ENCODE results near the gene SHMT1.
"Not testable (repeated sequence)": the region's sequence is repeated elsewhere in the genome, so short reads cannot be mapped to it uniquely, and the experiment has no call there.

SHMT1 gene

GRCh38 chr17:18344021-18344420, 19.3 kb downstream of the SHMT1 start:
- in situ Hi-C loops (cut with MboI; ENCODE audit: low sequenced_read_pairs, unreplicated experiment) = no loop called here
- TF ChIP-seq, protein P1, sequence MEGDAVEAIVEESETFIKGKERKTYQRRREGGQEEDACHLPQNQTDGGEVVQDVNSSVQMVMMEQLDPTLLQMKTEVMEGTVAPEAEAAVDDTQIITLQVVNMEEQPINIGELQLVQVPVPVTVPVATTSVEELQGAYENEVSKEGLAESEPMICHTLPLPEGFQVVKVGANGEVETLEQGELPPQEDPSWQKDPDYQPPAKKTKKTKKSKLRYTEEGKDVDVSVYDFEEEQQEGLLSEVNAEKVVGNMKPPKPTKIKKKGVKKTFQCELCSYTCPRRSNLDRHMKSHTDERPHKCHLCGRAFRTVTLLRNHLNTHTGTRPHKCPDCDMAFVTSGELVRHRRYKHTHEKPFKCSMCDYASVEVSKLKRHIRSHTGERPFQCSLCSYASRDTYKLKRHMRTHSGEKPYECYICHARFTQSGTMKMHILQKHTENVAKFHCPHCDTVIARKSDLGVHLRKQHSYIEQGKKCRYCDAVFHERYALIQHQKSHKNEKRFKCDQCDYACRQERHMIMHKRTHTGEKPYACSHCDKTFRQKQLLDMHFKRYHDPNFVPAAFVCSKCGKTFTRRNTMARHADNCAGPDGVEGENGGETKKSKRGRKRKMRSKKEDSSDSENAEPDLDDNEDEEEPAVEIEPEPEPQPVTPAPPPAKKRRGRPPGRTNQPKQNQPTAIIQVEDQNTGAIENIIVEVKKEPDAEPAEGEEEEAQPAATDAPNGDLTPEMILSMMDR (IDR thresholded peaks at IDR 0.05; ENCODE audit: borderline replicate concordance, control extremely low read depth, extremely low read depth, insufficient read depth, missing control alignments) = no peak
- DNase-seq (ENCODE audit: low spot score) = no peak

GRCh38 chr17:18339933-18340332, 23.4 kb downstream of the SHMT1 start:
- no peak for DNase-seq (ENCODE audit: low spot score)
- in situ Hi-C loops (cut with MboI; ENCODE audit: low sequenced_read_pairs, unreplicated experiment) = no loop called here
- TF ChIP-seq, protein P1 (IDR thresholded peaks at IDR 0.05; ENCODE audit: borderline replicate concordance, control extremely low read depth, extremely low read depth, insufficient read depth, missing control alignments) = no peak

- DNase-seq (ENCODE audit: low spot score); in situ Hi-C loops (cut with MboI; ENCODE audit: low sequenced_read_pairs, unreplicated experiment): not testable (repeated sequence)
These were observed 25.2 kb downstream of the SHMT1 start for GRCh38 chr17:18338158-18338557.

- in situ Hi-C loops (cut with MboI; ENCODE audit: low sequenced_read_pairs, unreplicated experiment) = no loop called here
These were observed 30.4 kb downstream of the SHMT1 start for GRCh38 chr17:18332909-18333489.

DNA sequence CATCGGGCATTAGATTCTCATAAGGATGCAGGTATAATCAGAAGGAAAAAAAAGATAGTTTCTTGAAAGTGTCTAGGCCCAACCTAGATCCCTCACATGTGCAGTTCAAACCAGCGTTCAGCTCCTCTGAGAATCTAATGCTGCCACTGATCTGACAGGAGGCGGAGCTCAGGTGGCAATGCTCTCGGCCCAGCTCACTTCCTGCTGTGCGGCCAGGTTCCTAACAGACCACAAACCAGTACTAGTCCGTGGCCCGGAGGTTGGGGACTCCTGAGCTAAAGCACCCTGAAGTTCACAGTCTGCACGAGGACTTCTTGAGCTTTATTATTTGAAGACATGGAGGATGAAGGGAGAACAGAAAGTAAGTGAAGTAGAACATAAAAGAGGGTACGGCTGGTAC, 31.5 kb downstream of the SHMT1 start:
- in situ Hi-C loops (cut with MboI; ENCODE audit: low sequenced_read_pairs, unreplicated experiment) = no loop called here
- TF ChIP-seq, protein P1 (IDR thresholded peaks at IDR 0.05; ENCODE audit: borderline replicate concordance, control extremely low read depth, extremely low read depth, insufficient read depth, missing control alignments) = no peak
- no peak for DNase-seq (ENCODE audit: low spot score)

More at GRCh38 chr17:18332909-18333489, 30.4 kb downstream of the SHMT1 start:
- TF ChIP-seq, protein P1 (IDR thresholded peaks at IDR 0.05; ENCODE audit: borderline replicate concordance, control extremely low read depth, extremely low read depth, insufficient read depth, missing control alignments) = no peak
- DNase-seq (ENCODE audit: low spot score) = no peak

- TF ChIP-seq, protein P1 (IDR thresholded peaks at IDR 0.05; ENCODE audit: borderline replicate concordance, control extremely low read depth, extremely low read depth, insufficient read depth, missing control alignments) = no peak
- no peak for DNase-seq (ENCODE audit: low spot score)
- in situ Hi-C loops (cut with MboI; ENCODE audit: low sequenced_read_pairs, unreplicated experiment) = no loop called here
These were observed 34.6 kb downstream of the SHMT1 start for GRCh38 chr17:18328643-18329204.

DNA sequence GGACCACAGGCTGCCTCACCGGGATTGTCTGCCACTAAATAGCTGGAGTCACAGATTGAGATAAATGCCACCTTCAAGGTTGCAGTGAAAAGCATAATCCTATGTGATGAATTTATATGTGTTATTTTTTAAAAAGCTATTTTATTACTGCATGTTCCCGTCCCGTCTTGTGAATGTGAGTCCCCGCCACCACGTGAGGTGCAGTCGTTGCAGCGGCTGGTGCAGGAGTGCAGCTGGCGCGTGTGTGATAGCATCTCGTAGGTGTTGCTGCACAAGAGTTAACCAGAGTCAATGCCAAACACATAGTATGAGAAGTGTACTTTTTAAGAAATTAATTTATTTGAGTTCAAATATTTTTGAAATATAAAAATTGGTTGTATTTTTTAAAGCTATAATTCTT, 35.8 kb downstream of the SHMT1 start:
- TF ChIP-seq, protein P1 (IDR thresholded peaks at IDR 0.05; ENCODE audit: borderline replicate concordance, control extremely low read depth, extremely low read depth, insufficient read depth, missing control alignments) = no peak
- DNase-seq (ENCODE audit: low spot score) = no peak
- in situ Hi-C loops (cut with MboI; ENCODE audit: low sequenced_read_pairs, unreplicated experiment) = no loop called here

Measured in GM13976 (cell line).